HCT116 (cell line): ENCODE data around the gene DOK6. TPM values are rescaled to one million over a fixed set of nuclear protein-coding genes. Genes with fewer than 3 reads are reported as not detected.

Source experiments
- ATAC-seq: fragments of 200-7000 bp; cut with Tn5 transposase; 2 replicates; pipeline ENCODE4 v1.9.1; 2020; ENCODE audit warnings: mild to moderate bottlenecking, moderate library complexity
- BruUV-seq: library from RNA; stranded (reverse); fragments of 400-500 nt; replicated peaks from 2 replicates; lab custom pipeline; 2021; lab: Mats Ljungman, UMichigan
- CTCF ChIA-PET: fragments of 300-600 bp; sonication (Branson Sonifier 250); formaldehyde crosslinking; loops from one replicate; lab custom pipeline; 2021; ENCODE audit warnings: antibody characterized with exemption; lab: Charles Lee
- POLR2A ChIA-PET: fragments of 300-600, 350-600 bp; sonication (Branson Sonifier 250); formaldehyde crosslinking; loops from one replicate; lab custom pipeline; 2021; ENCODE audit warnings: antibody characterized with exemption; lab: Charles Lee
- RAD21 ChIA-PET, 2 experiments: fragments of 300-600 bp; sonication (Branson Sonifier 250); formaldehyde crosslinking; loops; one replicate each; lab custom pipeline; 2023; ENCODE audit warnings: low total read pairs in 2 of 2; ENCODE audit not compliant: uncharacterized antibody in 2 of 2, unreplicated experiment in 2 of 2, low non-redundant PET in 1 of 2; lab: Charles Lee
- DNase-seq: peaks from one replicate; pipeline ENCODE4 v3.0.0-alpha.2; 2010; ENCODE audit warnings: low read depth, low spot score
- H2AFZ ChIP-seq: fragments of 200-600 bp; shearing (Covaris generic), sonication (generic); 2 replicates; pipeline ENCODE4 v1.6.1; 2017; ENCODE audit warnings: low read depth, mixed run types, mixed read lengths, antibody characterized with exemption, low read length; ENCODE audit not compliant: poor library complexity, severe bottlenecking
- H3K27ac ChIP-seq: 2 replicates; pipeline ENCODE4 v1.5.1; 2012; ENCODE audit warnings: low read depth, low read length
- H3K27me3 ChIP-seq: fragments of 200-600 bp; sonication (generic); 2 replicates; pipeline ENCODE4 v1.6.1; 2016; ENCODE audit warnings: mixed run types, low read length, mixed read lengths; ENCODE audit not compliant: insufficient read depth
- H3K36me3 ChIP-seq, 2 experiments: fragments of 200-500 bp in 1 of 2; fragments of 200-600 bp in 1 of 2; sonication (Bioruptor generic) in 1 of 2; sonication (generic) in 1 of 2; 2 replicates each; pipeline versions ENCODE4 v1.5.1 to v1.6.1; 2014 to 2016; ENCODE audit warnings: low read length in 2 of 2, inconsistent platforms in 1 of 2, mixed read lengths in 1 of 2, mixed run types in 1 of 2; ENCODE audit not compliant: insufficient read depth in 2 of 2, control insufficient read depth in 1 of 2
- H3K4me1 ChIP-seq, 2 experiments: fragments of 200-600 bp in 1 of 2; sonication (generic) in 1 of 2; 2 replicates each; pipeline versions ENCODE4 v1.5.1 to v1.6.1; 2012 to 2017; ENCODE audit warnings: low read length in 2 of 2, inconsistent platforms in 1 of 2, mild to moderate bottlenecking in 1 of 2, mixed read lengths in 1 of 2, mixed run types in 1 of 2, moderate library complexity in 1 of 2; ENCODE audit not compliant: insufficient read depth in 2 of 2, control insufficient read depth in 1 of 2
- H3K4me2 ChIP-seq: fragments of 200-600 bp; sonication (generic); 2 replicates; pipeline ENCODE4 v1.6.1; 2017; ENCODE audit warnings: mixed run types, low read length, mixed read lengths
- H3K4me3 ChIP-seq, 2 experiments: fragments of 200-600 bp in 1 of 2; sonication (generic) in 1 of 2; replicated peaks in 1 of 2; 2 replicates each; pipeline ENCODE4 v1.5.1; 2011 to 2016; ENCODE audit warnings: low read length in 2 of 2, control low read depth in 1 of 2, low read depth in 1 of 2, mild to moderate bottlenecking in 1 of 2, mixed read lengths in 1 of 2, mixed run types in 1 of 2
- H3K79me2 ChIP-seq: fragments of 200-600 bp; sonication (generic); 2 replicates; pipeline ENCODE4 v1.6.1; 2017; ENCODE audit warnings: mild to moderate bottlenecking, mixed run types, low read length, moderate library complexity, mixed read lengths; ENCODE audit not compliant: insufficient read depth
- H3K9ac ChIP-seq: fragments of 200-600 bp; sonication (generic); 2 replicates; pipeline ENCODE4 v1.6.1; 2016; ENCODE audit warnings: low read length, mixed read lengths
- H3K9me2 ChIP-seq: fragments of 200-600 bp; sonication (generic), shearing (Covaris generic); 2 replicates; pipeline ENCODE4 v1.6.1; 2017; ENCODE audit warnings: mixed run types, mild to moderate bottlenecking, moderate library complexity; ENCODE audit not compliant: insufficient read depth
- H3K9me3 ChIP-seq, 2 experiments: fragments of 200-500 bp in 1 of 2; fragments of 200-600 bp in 1 of 2; sonication (Bioruptor generic) in 1 of 2; sonication (generic) in 1 of 2; 2 replicates each; pipeline ENCODE4 v1.6.1; 2014 to 2017; ENCODE audit warnings: low read length in 2 of 2, mixed read lengths in 2 of 2, inconsistent platforms in 1 of 2, low read depth in 1 of 2, mild to moderate bottlenecking in 1 of 2, mixed run types in 1 of 2, moderate library complexity in 1 of 2; ENCODE audit not compliant: control insufficient read depth in 1 of 2, insufficient read depth in 1 of 2
- H4K20me1 ChIP-seq: fragments of 200-600 bp; sonication (generic), shearing (Covaris generic); 2 replicates; pipeline ENCODE4 v1.6.1; 2017; ENCODE audit warnings: mixed run types, mild to moderate bottlenecking, moderate library complexity; ENCODE audit not compliant: insufficient read depth
- SP1 ChIP-seq: IDR thresholded peaks from 2 replicates; pipeline ENCODE4 v1.6.1; 2012; ENCODE audit warnings: low read depth
- SRF ChIP-seq: IDR thresholded peaks from 2 replicates; pipeline ENCODE4 v1.6.1; 2012; ENCODE audit warnings: low read depth
- ZFX ChIP-seq: fragments of 450-650 bp; IDR thresholded peaks from 2 replicates; pipeline ENCODE4 v1.6.1; 2017
- ZNF274 ChIP-seq: fragments of 200-500 bp; sonication (Bioruptor generic); IDR thresholded peaks from 2 replicates; pipeline ENCODE4 v1.6.1; 2014; ENCODE audit warnings: mild to moderate bottlenecking, low read depth, low read length, inconsistent platforms
- intact Hi-C: fragments of 100-400 bp; cut with micrococcal nuclease; formaldehyde crosslinking; loops from 2 replicates; pipeline ENCODE4 v1.10.0; 2022
- total RNA-seq: library from RNA; stranded (reverse); gene quantifications from one replicate; pipeline ENCODE4 v1.2.1, GENCODE V29; 2021; ENCODE audit not compliant: unreplicated experiment
- TF ChIP-seq, protein P1 (sequence below): IDR thresholded peaks from 2 replicates; pipeline ENCODE4 v1.6.1; 2012
- TF ChIP-seq, protein P2 (sequence below), 3 experiments: fragments of 200-600 bp in 1 of 3; sonication (generic) in 1 of 3; IDR thresholded peaks in 2 of 3; conservative IDR thresholded peaks in 1 of 3; 2 replicates each; pipeline ENCODE4 v1.5.1; 2012 to 2017; ENCODE audit warnings: low read depth in 2 of 3, low read length in 2 of 3, antibody characterized with exemption in 1 of 3, borderline replicate concordance in 1 of 3, control low read depth in 1 of 3, mild to moderate bottlenecking in 1 of 3, mixed read lengths in 1 of 3, mixed run types in 1 of 3, moderate library complexity in 1 of 3; ENCODE audit not compliant: insufficient read depth in 1 of 3

The DOK6 gene
- total RNA-seq, 1 experiment from 2014 or later, result not detected

DNA sequence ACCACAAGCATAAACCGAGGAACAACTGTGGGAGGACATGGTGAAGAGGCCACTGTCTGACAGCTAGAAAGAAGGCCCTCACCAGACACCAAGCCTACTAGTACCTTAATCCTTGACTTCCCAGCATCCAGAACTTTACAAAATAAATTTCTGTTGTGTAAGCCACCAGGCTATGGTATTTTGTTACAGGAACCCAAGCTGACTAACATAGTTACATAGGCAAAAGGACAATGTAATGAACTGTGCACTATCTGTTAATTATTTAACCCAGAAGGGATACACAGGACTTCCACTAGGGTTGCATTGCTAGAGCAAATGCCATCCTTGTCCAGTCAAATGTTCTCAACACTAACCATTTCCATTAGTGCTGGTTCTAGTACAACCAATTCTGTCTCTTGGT is 47.7 kb upstream of the DOK6 start:
- H2AFZ ChIP-seq, result no peak overlapping the region
- H4K20me1 ChIP-seq, result no peaks in the 10 kb centered on the region
- no peak overlapping the region for H3K4me3 ChIP-seq
- ChIA-PET CTCF (no interaction called here), POLR2A (no interaction called here), RAD21 (no interaction called here)
- intact Hi-C loops, result no loop called here
- H3K9me3 ChIP-seq, result no peaks in the 10 kb centered on the region
- BruUV-seq, result no TSS peak
- no peaks in the 10 kb centered on the region for H3K27me3 ChIP-seq
- TF ChIP-seq SP1, result no peak
- TF ChIP-seq, protein P1, sequence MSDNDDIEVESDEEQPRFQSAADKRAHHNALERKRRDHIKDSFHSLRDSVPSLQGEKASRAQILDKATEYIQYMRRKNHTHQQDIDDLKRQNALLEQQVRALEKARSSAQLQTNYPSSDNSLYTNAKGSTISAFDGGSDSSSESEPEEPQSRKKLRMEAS, result no peak
- TF ChIP-seq, protein P2, sequence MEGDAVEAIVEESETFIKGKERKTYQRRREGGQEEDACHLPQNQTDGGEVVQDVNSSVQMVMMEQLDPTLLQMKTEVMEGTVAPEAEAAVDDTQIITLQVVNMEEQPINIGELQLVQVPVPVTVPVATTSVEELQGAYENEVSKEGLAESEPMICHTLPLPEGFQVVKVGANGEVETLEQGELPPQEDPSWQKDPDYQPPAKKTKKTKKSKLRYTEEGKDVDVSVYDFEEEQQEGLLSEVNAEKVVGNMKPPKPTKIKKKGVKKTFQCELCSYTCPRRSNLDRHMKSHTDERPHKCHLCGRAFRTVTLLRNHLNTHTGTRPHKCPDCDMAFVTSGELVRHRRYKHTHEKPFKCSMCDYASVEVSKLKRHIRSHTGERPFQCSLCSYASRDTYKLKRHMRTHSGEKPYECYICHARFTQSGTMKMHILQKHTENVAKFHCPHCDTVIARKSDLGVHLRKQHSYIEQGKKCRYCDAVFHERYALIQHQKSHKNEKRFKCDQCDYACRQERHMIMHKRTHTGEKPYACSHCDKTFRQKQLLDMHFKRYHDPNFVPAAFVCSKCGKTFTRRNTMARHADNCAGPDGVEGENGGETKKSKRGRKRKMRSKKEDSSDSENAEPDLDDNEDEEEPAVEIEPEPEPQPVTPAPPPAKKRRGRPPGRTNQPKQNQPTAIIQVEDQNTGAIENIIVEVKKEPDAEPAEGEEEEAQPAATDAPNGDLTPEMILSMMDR (IDR thresholded peaks at IDR 0.05 in 2 of 3, conservative IDR thresholded peaks at IDR 0.05 in 1 of 3; ENCODE audit: borderline replicate concordance in 1 of 3, insufficient read depth in 1 of 3, low read depth in 2 of 3, low read length in 2 of 3), result no peak
- TF ChIP-seq, all 23 proteins: peak for 0
- no peaks in the 10 kb centered on the region for H3K4me1 ChIP-seq
- no peak overlapping the region for H3K27ac ChIP-seq
- DNase-seq (no peak), ATAC-seq (no peak)
- H3K9me2 ChIP-seq, result no peaks in the 10 kb centered on the region
- H3K79me2 ChIP-seq, result no peaks in the 10 kb centered on the region
- H3K4me2 ChIP-seq, result no peak overlapping the region
- no peak overlapping the region for H3K9ac ChIP-seq
- no peaks in the 10 kb centered on the region for H3K36me3 ChIP-seq

DNA sequence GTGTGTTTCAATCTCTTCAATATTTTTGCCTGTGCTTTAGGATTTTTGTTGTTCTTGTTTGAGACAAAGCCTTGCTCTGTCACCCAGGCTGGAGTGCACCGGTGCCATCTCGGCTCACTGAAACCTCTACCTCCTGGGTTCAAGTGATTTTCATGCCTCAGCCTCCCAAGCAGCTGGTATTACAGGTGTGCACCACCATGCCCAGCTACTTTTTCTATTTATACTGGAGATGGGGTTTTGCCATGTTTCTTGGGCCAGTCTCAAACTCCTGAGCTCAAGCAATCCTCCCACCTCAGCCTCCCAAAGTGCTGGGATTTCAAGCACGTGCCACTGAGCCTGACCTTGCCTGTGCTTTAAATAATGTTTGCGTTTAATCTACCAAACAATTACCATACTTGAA is 43.1 kb upstream of the DOK6 start:
- ChIA-PET CTCF (no interaction called here), RAD21 (no interaction called here), POLR2A (no interaction called here)
- Histone ChIP-seq H3K79me2 (no peaks in the 10 kb centered on the region), H3K9ac (no peak overlapping the region), H3K9me2 (no peaks in the 10 kb centered on the region), H3K36me3 (no peaks in the 10 kb centered on the region), H2AFZ (no peak overlapping the region), H3K4me1 (no peaks in the 10 kb centered on the region), H3K9me3 (peaks cover 0 to 3% of the 10 kb centered on the region in 2 experiments; a peak in 1 of 4 replicates), H4K20me1 (no peaks in the 10 kb centered on the region), H3K4me2 (no peak overlapping the region), H3K27me3 (no peaks in the 10 kb centered on the region), H3K27ac (no peak overlapping the region), H3K4me3 (no peak overlapping the region)
- DNase-seq (no peak), ATAC-seq (no peak)
- intact Hi-C loops, result no loop called here
- no peak for TF ChIP-seq SRF
- no peak for TF ChIP-seq ZFX
- no peak for TF ChIP-seq ZNF274
- no TSS peak for BruUV-seq
